ENCODE results near the gene NXPH1.

- no peak for TF ChIP-seq CTCF (IDR thresholded peaks at IDR 0.05)
- TF ChIP-seq EZH2 (IDR thresholded peaks at IDR 0.05; ENCODE audit: borderline replicate concordance, insufficient read depth, low read depth, low read length, poor library complexity, severe bottlenecking), result no peak
Observed at GRCh38 chr7:8515640-8516185, 82.3 kb downstream of the NXPH1 start.

All from B cell (primary cell).